ENCODE results near the gene MYCT1.

Gene MYCT1

DNA sequence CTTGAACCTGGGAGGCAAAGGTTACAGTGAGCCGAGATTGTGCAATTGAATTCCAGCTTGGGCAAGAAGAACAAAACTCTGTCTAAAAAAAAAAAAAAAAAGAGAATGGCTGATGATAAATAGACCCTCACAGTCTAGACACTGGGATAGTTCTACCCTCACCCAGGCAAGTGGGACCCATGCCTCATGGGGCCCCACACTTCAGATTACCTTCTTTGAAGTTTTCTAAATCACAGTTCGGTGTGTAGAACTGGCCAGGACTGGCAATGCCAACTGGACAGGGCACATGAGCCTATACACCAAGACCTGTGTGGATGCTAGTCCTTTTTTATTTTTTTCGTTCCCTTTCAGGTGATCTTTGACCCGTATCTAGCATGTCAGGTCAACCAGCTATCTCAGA, 28.6 kb downstream of the MYCT1 start:
- DNase-seq = no peak

DNA sequence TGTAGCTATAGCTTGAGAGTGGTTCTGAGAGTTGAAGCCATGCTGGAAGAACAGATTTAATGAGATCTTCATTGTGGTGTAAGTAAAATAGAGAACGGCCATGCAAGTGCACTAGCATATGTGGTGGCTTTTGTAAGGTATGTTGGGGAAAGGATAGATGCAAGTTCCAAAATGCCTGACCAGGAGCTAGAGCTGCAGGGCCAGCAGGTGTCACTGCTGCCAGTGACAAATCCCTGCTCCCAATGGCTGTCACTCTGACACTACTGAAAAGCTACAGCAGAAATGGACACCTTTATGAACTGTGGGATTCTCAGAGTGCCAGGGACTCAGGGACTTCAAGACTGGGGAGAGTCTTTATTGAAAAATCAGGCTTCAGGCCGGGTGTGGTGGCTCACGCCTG, 29.8 kb downstream of the MYCT1 start:
- DNase-seq = no peak

DNA sequence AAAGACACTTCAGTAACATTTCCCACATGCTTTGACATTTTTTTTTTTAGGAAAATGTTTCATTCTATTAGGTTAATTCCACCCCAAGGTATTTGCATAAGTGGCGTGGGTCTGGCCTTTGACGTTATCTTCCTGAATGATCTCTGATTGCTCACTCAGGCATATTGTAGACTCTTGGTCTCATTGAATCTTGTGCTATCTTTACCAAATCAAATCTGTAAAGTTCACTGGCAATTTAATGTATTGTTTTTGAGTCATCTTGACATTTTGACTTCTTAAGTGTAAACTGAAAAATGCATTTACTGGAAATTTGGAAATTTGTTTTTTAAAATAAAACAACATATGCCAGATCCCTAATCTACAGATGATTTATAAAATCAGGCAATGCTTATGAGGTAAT, 36.9 kb downstream of the MYCT1 start:
- no peak for DNase-seq

DNA sequence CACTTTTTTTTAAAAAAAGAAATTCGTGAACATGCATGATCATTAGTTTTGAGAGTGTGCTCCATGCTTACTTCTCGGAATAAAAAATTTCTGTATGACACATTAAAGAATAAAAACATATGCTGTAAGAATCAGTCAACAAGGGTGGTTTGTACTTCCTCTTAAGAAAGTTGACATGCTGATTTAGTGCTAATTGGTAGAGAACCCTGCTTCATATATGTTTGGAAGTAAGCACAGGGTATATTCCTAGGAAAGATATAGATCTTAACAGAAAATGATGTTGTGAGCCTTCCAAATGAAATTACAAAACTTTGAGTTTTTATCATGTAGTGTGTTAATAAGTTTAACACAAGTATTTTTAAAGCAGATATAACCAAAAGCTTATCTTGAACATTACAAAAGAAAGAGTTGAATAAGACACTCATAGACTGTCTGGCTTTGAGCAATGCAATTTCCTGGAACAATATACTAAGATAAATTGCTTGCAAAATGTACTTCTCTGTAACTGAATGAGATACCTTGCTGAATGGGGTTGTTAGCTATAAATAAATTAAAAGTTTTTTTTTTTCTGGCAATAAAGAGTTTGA, 39.1 kb downstream of the MYCT1 start:
- DNase-seq = no peak

DNA sequence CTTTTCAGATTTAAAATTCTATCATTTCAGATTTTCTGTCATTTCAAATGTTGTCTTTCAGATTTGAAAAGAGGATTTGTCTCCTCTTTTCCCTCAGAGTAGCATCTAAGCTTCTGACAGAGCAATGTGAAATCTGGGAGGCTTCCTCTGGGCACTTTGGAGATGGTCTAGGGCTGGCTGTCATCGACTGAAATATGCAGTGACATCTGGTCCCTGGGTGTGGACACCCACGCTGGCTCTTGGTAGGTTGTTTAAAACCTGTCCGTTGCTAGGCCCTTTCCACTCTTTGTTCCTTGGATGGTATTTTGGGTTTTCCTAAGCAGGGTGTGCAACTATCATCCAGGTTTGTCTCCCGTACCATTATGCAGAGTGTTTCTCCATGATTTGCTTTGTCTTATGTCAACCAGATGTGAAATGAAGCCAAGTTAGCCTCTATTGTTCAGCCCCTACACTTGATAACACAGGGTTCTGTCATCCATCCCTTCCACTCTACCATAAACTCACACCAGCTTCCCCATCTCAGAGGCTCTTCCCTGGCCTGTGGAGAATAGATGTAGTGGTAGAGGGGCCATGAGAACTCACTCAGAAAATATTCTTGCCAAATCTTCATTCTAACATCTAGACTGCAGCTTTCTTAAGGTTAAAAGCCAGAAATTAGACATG, 47.9 kb downstream of the MYCT1 start:
- DNase-seq = no peak

DNA sequence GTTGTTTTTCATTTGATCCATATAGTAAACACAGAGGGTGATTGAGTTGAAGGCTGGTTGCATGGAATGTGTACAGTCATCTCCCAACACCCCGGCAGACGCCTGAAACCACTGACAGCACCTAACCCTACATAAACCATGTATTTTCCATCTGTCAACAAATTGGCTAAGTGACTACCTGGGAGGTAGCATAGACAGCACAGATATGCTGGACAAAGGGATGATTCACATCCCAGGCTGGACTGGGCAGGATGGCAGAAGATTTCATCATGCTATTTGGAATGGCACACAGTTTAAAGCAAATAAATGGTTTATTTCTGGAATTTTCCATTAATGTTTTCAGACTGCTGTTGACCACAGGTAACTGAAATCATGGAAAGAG, 48.5 kb downstream of the MYCT1 start:
- DNase-seq = no peak

DNA sequence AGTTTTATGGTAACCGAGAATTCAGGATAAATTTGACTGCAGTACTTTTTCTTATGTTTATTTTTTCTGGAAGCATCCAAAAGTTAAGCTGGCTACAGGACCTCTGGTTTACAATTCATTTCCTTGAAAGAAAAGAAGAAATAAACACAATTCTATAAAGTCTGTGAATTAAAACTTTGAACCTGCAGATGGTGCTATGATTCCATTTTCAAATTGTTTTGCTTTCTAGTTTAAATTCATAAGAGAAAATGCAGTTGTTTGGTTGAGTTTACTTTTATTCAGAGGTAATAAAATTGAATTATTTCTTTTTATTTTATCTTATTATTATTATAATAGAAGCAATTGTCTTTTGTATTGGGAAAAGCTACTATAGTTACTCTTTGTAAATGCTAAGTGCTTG, 51.1 kb downstream of the MYCT1 start:
- DNase-seq = no peak

DNA sequence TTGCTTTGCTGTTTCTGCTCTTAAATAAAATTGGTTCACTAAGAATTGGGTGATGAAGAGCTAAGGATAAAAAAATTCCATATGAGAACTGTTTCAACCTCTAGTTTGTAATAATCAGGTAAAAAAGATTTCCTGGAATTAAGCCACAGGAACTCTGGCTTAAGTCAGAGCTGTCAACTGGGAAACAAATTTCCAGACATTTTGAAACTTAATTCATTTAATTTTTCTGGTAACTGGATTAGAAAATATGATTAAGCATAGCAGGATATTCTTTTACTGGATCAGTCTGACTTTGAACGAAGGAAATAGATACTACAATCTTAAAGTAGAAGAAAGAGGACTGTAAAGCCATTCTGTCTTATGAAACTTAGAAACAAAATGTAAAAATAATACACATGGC, 51.6 kb downstream of the MYCT1 start:
- no peak for DNase-seq

DNA sequence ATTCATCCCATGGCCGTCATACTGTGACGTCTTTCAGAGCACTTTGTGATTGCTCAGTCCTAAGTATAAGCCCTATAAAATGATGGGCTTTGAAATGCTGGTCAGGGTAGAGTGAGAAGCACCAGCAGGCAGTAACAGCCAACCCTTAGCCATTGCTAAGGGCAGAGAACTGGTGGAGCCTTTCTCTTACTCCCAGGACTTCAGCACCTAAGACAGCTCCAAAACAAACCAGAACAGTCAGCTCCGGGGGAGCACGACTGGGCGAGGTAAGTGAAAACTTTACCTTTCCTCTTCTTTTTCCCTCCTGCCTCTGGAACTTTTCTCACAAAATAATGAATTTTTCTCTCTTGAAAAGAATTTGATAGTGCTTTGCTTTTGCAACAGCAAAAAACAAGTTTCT, 53.0 kb downstream of the MYCT1 start, which contains the start of gene VIP:
Gene VIP, plus strand, starts transcription at position 104 of the 400 bp plus-strand sequence. CDS start 1,381 bp downstream, outside the sequence.
- DNase-seq = no peak

DNA sequence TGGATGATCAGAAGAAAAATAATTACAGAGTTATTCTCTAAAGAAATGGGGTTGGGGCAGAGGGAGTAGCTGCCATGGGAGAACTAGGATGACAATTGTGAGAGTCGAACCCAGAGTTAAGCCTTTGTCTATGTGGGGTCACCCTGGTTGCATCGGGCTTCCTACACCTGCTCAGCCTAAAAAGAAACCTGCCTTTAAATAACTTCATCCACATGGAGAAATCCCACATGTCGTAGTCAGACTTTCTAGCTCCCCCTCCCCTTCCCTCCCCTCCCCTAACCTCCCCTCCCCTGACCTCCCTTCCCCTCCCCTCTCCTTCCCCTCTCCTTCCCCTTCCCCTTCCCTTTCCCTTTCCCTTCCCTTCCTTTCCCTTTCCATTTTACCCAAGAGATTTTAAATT, 67.6 kb downstream of the MYCT1 start:
- DNase-seq = no peak

DNA sequence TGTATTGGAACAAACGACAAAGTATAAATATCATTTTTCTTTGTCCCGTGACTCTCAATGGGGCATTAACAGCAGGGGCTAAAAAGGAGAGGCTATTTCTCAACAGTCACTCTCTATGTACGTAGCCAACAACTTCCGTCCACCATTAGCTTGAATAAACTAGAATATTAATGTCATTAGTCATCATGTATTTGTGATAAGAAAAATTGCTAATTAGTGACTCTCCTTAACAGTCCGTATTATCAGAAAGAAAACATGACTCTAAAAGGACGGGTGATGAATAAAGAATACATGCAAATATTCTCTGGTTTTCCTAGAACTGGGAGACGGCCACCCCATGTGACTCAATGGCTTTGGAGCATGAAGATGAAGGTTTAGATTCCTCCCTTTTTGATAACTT, 71.5 kb downstream of the MYCT1 start:
- no peak for DNase-seq

DNA sequence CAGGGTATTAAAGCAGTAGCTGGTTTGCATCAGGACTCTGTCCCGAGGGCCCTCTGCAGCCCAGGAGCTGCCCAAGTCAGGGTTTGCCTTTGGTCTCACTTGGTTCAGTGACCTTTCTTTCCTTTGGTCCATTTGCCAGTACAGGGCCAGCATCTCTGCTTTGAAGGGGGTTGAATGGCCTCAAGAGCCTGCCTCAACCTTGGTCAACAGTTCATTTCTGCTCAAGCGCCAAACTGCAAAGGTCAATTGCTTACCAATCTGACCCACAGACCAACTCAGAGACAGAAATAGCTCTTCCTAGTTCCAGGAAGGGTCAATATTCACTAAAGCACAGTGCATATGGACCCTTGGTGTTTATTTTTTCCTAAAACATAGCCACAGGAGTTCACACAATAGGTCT, 72.3 kb downstream of the MYCT1 start:
- DNase-seq = no peak

DNA sequence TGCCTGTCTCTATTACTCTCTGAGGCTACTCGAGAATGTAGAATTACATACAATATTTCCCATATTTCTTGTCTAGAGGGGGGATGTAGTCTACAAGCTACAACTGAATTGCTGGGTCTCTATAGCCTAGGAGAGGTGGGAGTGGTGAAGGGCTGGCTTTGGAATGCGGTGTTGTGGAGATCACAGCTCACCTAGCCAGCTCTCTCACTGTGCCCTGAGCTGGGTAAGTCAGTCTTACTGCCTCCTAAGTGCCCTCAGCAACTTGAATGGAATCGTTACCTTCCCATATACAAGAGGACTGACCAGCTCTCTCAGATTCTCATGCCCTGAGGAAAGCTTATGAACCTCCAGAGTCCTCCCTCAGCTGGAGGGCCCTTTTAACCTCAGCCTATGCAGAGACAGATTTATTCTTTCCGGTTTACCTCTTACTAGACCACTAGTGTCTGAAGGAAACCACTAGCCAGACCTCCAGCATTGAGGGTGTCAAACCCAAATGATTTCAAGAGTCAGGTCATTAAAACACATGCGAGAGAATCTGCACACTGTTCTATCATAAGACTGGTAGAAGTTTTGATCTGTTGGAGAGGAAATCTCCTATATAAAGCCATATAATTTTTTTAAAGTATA, 73.5 kb downstream of the MYCT1 start:
- DNase-seq = no peak
